ENCODE results near the gene DCAF7.

The DCAF7 gene

GRCh38 chr17:63546308-63547082 is 3.8 kb upstream of the DCAF7 start:
- no peak for DNase-seq

GRCh38 chr17:63547083-63547523 is 3.2 kb upstream of the DCAF7 start:
- DNase-seq: no peak

GRCh38 chr17:63549289-63549945 is 860 bp upstream of the DCAF7 start:
- no peak for DNase-seq

- DNase-seq: no peak
Measured at GRCh38 chr17:63550817-63551639, 751 bp downstream of the DCAF7 start.

- DNase-seq: no peak
Measured at GRCh38 chr17:63552211-63552610, 1.9 kb downstream of the DCAF7 start.

GRCh38 chr17:63555500-63556156 is 5.4 kb downstream of the DCAF7 start:
- no peak for DNase-seq

- DNase-seq: no peak
Measured at GRCh38 chr17:63557416-63557815, 7.1 kb downstream of the DCAF7 start.

GRCh38 chr17:63558441-63558840 is 8.2 kb downstream of the DCAF7 start:
- DNase-seq: no peak

- DNase-seq: no peak
Measured at GRCh38 chr17:63561819-63562218, 11.5 kb downstream of the DCAF7 start.

GRCh38 chr17:63563339-63563738 is 13.1 kb downstream of the DCAF7 start:
- DNase-seq: no peak

GRCh38 chr17:63564562-63564961 is 14.3 kb downstream of the DCAF7 start:
- DNase-seq: no peak

- no peak for DNase-seq
Measured at GRCh38 chr17:63567229-63567628, 17.0 kb downstream of the DCAF7 start.

GRCh38 chr17:63568563-63568962 is 18.3 kb downstream of the DCAF7 start:
- DNase-seq: no peak

GRCh38 chr17:63571632-63572310 is 21.5 kb downstream of the DCAF7 start:
- no peak for DNase-seq

GRCh38 chr17:63573634-63574033 is 23.4 kb downstream of the DCAF7 start:
- DNase-seq: no peak

GRCh38 chr17:63578027-63578768 is 27.9 kb downstream of the DCAF7 start:
- no peak for DNase-seq

GRCh38 chr17:63578769-63579111 is 28.5 kb downstream of the DCAF7 start:
- no peak for DNase-seq

- no peak for DNase-seq
Measured at GRCh38 chr17:63579633-63580032, 29.4 kb downstream of the DCAF7 start.

GRCh38 chr17:63587770-63588169 is 37.5 kb downstream of the DCAF7 start:
- DNase-seq: no peak

- no peak for DNase-seq
Measured at GRCh38 chr17:63588797-63589196, 38.5 kb downstream of the DCAF7 start.

- DNase-seq: no peak
Measured at GRCh38 chr17:63589646-63590045, 39.4 kb downstream of the DCAF7 start.

- no peak for DNase-seq
Measured at GRCh38 chr17:63592797-63593196, 42.5 kb downstream of the DCAF7 start.

All from NCI-H2029 treated with DMSO at 0.1 percent for 48 hours (cell line).